ENCODE data around the gene ADH1C.

The ADH1C gene

GRCh38 chr4:99293357-99293756, 59.2 kb downstream of the ADH1C start:
- DNase-seq, result no peak

GRCh38 chr4:99290848-99291786, 61.4 kb downstream of the ADH1C start, which contains the start of gene ADH1A:
Gene ADH1A (minus strand): TSS chr4:99290985. CDS start chr4:99290914, 71 bp downstream.
- DNase-seq, result no peak

Data from DMS153 (cell line).